Mammary epithelial cell (primary cell): ENCODE results near the gene DOCK1.

Experiments used
- EZH2 ChIP-seq: IDR thresholded peaks from 2 replicates; pipeline ENCODE4 v1.6.1; 2012; ENCODE audit warnings: low read length, inconsistent platforms, borderline replicate concordance
- TF ChIP-seq, protein P1 (sequence below), 2 donors: IDR thresholded peaks in 1 of 2; conservative IDR thresholded peaks in 1 of 2; 2 replicates each; pipeline ENCODE4 v1.5.1; 2011 to 2012; ENCODE audit warnings: inconsistent platforms in 2 of 2, low read length in 2 of 2, mild to moderate bottlenecking in 2 of 2, control low read depth in 1 of 2, low read depth in 1 of 2; ENCODE audit not compliant: insufficient read depth in 1 of 2; ENCODE audit errors: extremely low read depth in 1 of 2

DNA sequence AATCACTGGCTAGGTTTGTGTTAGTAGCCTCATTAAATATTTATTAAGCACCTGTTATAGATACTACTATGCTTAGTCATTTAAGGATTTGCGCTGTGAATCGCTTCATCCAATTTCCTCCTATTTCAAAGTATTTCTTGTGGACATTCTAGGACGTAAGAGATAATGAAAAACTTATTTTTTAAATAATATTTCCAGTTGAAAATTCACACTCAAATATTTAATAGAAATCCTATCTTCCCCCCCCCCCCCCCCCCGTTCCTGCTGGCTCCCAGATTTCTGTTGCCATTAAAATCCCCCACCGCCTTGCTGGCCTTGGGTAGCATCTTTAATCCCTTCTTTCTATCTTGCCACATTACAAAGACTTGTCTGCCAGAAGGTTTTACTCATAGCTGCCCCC lies 285.2 kb downstream of the DOCK1 start:
- TF ChIP-seq, protein P1, sequence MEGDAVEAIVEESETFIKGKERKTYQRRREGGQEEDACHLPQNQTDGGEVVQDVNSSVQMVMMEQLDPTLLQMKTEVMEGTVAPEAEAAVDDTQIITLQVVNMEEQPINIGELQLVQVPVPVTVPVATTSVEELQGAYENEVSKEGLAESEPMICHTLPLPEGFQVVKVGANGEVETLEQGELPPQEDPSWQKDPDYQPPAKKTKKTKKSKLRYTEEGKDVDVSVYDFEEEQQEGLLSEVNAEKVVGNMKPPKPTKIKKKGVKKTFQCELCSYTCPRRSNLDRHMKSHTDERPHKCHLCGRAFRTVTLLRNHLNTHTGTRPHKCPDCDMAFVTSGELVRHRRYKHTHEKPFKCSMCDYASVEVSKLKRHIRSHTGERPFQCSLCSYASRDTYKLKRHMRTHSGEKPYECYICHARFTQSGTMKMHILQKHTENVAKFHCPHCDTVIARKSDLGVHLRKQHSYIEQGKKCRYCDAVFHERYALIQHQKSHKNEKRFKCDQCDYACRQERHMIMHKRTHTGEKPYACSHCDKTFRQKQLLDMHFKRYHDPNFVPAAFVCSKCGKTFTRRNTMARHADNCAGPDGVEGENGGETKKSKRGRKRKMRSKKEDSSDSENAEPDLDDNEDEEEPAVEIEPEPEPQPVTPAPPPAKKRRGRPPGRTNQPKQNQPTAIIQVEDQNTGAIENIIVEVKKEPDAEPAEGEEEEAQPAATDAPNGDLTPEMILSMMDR (conservative IDR thresholded peaks at IDR 0.05 in 1 of 2, IDR thresholded peaks at IDR 0.05 in 1 of 2; ENCODE audit: extremely low read depth in 1 of 2, insufficient read depth in 1 of 2, low read depth in 1 of 2, low read length in 2 of 2) = no peak
- no peak for TF ChIP-seq EZH2
